Measurements from ENCODE around the gene P2RX3. TPM values are rescaled to one million over a fixed set of nuclear protein-coding genes. Genes with fewer than 3 reads are reported as not detected.

Gene P2RX3
- total RNA-seq, 1 donor from 2014 or later: not detected

GRCh38 chr11:57306940-57307565 is 31.1 kb upstream of the P2RX3 start:
- Mint-ChIP-seq H3K27me3 (ENCODE audit: unreplicated experiment) (no peaks in the 10 kb centered on the region), H3K4me1 (ENCODE audit: unreplicated experiment) (peaks cover 54% of the 10 kb centered on the region), H3K4me3 (ENCODE audit: unreplicated experiment) (no peak overlapping the region), H3K9me3 (ENCODE audit: unreplicated experiment) (no peaks in the 10 kb centered on the region), H3K36me3 (ENCODE audit: unreplicated experiment) (peaks cover 43% of the 10 kb centered on the region), H3K27ac (ENCODE audit: unreplicated experiment) (peak overlapping the region; percentile 55)
- TF ChIP-seq, protein P1, sequence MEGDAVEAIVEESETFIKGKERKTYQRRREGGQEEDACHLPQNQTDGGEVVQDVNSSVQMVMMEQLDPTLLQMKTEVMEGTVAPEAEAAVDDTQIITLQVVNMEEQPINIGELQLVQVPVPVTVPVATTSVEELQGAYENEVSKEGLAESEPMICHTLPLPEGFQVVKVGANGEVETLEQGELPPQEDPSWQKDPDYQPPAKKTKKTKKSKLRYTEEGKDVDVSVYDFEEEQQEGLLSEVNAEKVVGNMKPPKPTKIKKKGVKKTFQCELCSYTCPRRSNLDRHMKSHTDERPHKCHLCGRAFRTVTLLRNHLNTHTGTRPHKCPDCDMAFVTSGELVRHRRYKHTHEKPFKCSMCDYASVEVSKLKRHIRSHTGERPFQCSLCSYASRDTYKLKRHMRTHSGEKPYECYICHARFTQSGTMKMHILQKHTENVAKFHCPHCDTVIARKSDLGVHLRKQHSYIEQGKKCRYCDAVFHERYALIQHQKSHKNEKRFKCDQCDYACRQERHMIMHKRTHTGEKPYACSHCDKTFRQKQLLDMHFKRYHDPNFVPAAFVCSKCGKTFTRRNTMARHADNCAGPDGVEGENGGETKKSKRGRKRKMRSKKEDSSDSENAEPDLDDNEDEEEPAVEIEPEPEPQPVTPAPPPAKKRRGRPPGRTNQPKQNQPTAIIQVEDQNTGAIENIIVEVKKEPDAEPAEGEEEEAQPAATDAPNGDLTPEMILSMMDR (IDR thresholded peaks at IDR 0.05): no peak
- DNase-seq (ENCODE audit: extremely low spot score, unreplicated experiment): no peak

- Mint-ChIP-seq H3K27ac (ENCODE audit: unreplicated experiment) (no peak overlapping the region), H3K4me3 (ENCODE audit: unreplicated experiment) (no peak overlapping the region), H3K36me3 (ENCODE audit: unreplicated experiment) (peaks cover 44% of the 10 kb centered on the region), H3K4me1 (ENCODE audit: unreplicated experiment) (peaks cover 60% of the 10 kb centered on the region), H3K9me3 (ENCODE audit: unreplicated experiment) (no peaks in the 10 kb centered on the region), H3K27me3 (ENCODE audit: unreplicated experiment) (no peaks in the 10 kb centered on the region)
- DNase-seq (ENCODE audit: extremely low spot score, unreplicated experiment): no peak
- TF ChIP-seq, protein P1 (IDR thresholded peaks at IDR 0.05): no peak
Observed at GRCh38 chr11:57307666-57308270, 30.4 kb upstream of the P2RX3 start.

- TF ChIP-seq, protein P1 (IDR thresholded peaks at IDR 0.05): no peak
- Mint-ChIP-seq H3K36me3 (ENCODE audit: unreplicated experiment) (peaks cover 37% of the 10 kb centered on the region), H3K4me1 (ENCODE audit: unreplicated experiment) (peaks cover 63% of the 10 kb centered on the region), H3K4me3 (ENCODE audit: unreplicated experiment) (no peak overlapping the region), H3K9me3 (ENCODE audit: unreplicated experiment) (no peaks in the 10 kb centered on the region), H3K27ac (ENCODE audit: unreplicated experiment) (peak overlapping the region; percentile 57), H3K27me3 (ENCODE audit: unreplicated experiment) (no peaks in the 10 kb centered on the region)
- no peak for DNase-seq (ENCODE audit: extremely low spot score, unreplicated experiment)
Observed at GRCh38 chr11:57308426-57309060, 29.6 kb upstream of the P2RX3 start.

DNA sequence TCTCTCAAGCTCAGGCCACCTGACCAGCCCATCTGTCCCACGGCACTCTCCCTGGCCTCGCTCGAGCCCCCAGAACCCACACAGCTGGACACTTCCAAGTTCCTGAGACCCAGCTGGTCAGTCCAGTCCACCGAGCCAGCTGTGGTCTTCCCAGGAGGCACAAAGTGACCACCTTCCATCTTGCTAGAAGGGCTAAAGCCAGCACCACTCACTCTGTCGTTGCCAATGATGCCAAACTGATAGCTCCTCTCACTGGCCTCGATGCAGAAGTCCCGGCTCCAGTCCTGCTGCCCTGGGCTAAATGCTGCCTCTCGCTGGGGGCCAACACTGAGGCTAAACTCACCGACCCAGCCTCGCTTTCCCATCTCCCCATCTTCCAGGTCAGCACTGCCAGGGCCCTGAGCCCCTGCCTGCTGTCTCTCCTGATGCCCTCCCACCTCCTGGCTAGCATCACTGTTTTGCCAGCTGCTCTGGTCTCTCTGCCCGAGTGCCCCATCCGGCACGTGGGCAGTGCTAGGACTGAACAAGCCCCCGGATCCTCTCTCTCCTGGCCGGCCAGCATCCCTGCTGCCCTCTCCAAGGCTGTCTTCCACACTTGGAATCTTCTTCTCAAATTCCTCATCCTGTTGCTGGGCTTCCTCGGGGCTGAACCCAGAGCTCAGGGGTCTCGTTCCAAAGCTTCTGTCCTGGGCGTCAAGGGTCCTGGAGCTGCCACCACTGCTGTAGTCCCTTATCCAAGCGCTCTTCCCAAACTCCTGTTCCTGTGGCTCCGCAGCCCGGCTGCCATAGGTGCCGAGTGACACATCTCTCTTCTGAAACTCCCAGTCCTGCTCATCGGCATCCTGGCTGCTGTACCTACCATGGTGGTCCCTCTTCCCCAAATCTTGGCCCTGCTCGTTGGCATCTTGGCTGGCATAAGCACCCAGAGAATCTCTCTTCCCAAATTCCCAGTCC is 28.8 kb upstream of the P2RX3 start:
- Mint-ChIP-seq H3K36me3 (ENCODE audit: unreplicated experiment) (peaks cover 35% of the 10 kb centered on the region), H3K4me1 (ENCODE audit: unreplicated experiment) (peaks cover 58% of the 10 kb centered on the region), H3K4me3 (ENCODE audit: unreplicated experiment) (no peak overlapping the region), H3K9me3 (ENCODE audit: unreplicated experiment) (no peaks in the 10 kb centered on the region), H3K27me3 (ENCODE audit: unreplicated experiment) (no peaks in the 10 kb centered on the region), H3K27ac (ENCODE audit: unreplicated experiment) (peak overlapping the region; percentile 34)
- no peak for DNase-seq (ENCODE audit: extremely low spot score, unreplicated experiment)
- TF ChIP-seq, protein P1 (IDR thresholded peaks at IDR 0.05): no peak

Data from osteocyte (in vitro differentiated cells).